Neural progenitor cell (in vitro differentiated cells): ENCODE data around the gene PACC1.

ENCODE experiments used
- EZH2phosphoT487 ChIP-seq: fragments of 200-600 bp; sonication (generic); IDR thresholded peaks from 2 replicates; pipeline ENCODE4 v1.6.1; 2017; ENCODE audit warnings: antibody characterized with exemption
- TF ChIP-seq, protein P1 (sequence below): fragments of 200-600 bp; sonication (generic); IDR thresholded peaks from 2 replicates; pipeline ENCODE4 v1.5.1; 2017; ENCODE audit warnings: antibody characterized with exemption, mild to moderate bottlenecking

DNA sequence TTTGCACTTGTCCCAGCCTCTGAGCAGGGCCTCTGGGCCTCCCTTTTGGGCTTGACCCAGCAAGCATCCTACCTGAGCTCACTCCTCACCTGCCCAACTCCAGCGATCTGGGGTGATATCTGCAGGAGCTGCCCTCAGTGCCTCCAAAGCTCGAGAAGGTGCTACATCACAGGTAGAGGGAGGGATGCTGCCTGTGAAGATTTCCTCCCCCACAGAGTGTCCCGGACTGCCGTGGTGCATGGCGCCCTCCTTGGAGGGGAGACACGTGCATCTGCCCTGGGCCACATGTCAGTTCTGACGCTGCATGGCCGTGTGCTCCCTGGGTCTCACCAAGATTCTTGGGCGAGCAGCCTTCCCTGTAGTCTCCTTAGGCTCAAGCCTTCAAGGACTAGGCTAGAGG, 45.7 kb upstream of the PACC1 start:
- TF ChIP-seq, protein P1, sequence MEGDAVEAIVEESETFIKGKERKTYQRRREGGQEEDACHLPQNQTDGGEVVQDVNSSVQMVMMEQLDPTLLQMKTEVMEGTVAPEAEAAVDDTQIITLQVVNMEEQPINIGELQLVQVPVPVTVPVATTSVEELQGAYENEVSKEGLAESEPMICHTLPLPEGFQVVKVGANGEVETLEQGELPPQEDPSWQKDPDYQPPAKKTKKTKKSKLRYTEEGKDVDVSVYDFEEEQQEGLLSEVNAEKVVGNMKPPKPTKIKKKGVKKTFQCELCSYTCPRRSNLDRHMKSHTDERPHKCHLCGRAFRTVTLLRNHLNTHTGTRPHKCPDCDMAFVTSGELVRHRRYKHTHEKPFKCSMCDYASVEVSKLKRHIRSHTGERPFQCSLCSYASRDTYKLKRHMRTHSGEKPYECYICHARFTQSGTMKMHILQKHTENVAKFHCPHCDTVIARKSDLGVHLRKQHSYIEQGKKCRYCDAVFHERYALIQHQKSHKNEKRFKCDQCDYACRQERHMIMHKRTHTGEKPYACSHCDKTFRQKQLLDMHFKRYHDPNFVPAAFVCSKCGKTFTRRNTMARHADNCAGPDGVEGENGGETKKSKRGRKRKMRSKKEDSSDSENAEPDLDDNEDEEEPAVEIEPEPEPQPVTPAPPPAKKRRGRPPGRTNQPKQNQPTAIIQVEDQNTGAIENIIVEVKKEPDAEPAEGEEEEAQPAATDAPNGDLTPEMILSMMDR = no peak
- TF ChIP-seq EZH2phosphoT487 = no peak
